ENCODE data around the gene PET100.

DNA sequence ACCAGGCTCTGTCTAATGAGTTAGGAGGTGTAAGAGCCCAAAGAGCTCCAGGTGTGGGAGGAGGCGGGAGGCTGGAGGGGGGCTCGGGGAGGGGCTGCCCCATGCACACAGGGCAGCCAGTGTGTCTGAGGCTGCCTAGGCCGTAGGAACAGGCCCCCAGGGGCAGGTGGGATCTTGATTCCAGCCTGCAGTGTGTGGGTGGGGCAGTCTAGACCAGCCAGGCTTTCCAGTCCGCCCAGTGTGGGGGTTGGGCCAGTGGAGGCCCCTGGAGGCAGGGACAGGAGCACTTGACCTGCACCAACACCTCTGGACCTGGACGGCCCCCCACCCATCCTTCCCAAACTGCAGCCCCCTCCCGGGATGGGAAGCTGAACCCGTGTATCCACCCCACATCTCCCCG is 39.3 kb upstream of the PET100 start:
- TF ChIP-seq, protein P1, sequence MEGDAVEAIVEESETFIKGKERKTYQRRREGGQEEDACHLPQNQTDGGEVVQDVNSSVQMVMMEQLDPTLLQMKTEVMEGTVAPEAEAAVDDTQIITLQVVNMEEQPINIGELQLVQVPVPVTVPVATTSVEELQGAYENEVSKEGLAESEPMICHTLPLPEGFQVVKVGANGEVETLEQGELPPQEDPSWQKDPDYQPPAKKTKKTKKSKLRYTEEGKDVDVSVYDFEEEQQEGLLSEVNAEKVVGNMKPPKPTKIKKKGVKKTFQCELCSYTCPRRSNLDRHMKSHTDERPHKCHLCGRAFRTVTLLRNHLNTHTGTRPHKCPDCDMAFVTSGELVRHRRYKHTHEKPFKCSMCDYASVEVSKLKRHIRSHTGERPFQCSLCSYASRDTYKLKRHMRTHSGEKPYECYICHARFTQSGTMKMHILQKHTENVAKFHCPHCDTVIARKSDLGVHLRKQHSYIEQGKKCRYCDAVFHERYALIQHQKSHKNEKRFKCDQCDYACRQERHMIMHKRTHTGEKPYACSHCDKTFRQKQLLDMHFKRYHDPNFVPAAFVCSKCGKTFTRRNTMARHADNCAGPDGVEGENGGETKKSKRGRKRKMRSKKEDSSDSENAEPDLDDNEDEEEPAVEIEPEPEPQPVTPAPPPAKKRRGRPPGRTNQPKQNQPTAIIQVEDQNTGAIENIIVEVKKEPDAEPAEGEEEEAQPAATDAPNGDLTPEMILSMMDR (IDR thresholded peaks at IDR 0.05; ENCODE audit: poor library complexity, severe bottlenecking), result no peak
- no peak for TF ChIP-seq POLR2AphosphoS5 (IDR thresholded peaks at IDR 0.05)
- no peak for TF ChIP-seq EP300 (conservative IDR thresholded peaks at IDR 0.05; ENCODE audit: poor library complexity, severe bottlenecking)
- no peak for TF ChIP-seq EZH2 (IDR thresholded peaks at IDR 0.05; ENCODE audit: borderline replicate concordance, insufficient read depth, low read length, poor library complexity, severe bottlenecking)
- TF ChIP-seq SMC3 (conservative IDR thresholded peaks at IDR 0.05; ENCODE audit: poor library complexity), result no peak
- no peak for TF ChIP-seq TAF1 (IDR thresholded peaks at IDR 0.05; ENCODE audit: low read depth)
- no peak for TF ChIP-seq REST (IDR thresholded peaks at IDR 0.05; ENCODE audit: borderline replicate concordance)
- TF ChIP-seq MXI1 (conservative IDR thresholded peaks at IDR 0.05; ENCODE audit: poor library complexity, severe bottlenecking), result no peak

Measured in neural cell (in vitro differentiated cells).